Activated naive CD4-positive, alpha-beta T cell (primary cell): ENCODE measurements around the gene BAK1.

Source experiments
- DNase-seq, 4 experiments: peaks; one replicate each; lab custom pipeline; 2025; lab: John Stamatoyannopoulos, UW

BAK1 gene

DNA sequence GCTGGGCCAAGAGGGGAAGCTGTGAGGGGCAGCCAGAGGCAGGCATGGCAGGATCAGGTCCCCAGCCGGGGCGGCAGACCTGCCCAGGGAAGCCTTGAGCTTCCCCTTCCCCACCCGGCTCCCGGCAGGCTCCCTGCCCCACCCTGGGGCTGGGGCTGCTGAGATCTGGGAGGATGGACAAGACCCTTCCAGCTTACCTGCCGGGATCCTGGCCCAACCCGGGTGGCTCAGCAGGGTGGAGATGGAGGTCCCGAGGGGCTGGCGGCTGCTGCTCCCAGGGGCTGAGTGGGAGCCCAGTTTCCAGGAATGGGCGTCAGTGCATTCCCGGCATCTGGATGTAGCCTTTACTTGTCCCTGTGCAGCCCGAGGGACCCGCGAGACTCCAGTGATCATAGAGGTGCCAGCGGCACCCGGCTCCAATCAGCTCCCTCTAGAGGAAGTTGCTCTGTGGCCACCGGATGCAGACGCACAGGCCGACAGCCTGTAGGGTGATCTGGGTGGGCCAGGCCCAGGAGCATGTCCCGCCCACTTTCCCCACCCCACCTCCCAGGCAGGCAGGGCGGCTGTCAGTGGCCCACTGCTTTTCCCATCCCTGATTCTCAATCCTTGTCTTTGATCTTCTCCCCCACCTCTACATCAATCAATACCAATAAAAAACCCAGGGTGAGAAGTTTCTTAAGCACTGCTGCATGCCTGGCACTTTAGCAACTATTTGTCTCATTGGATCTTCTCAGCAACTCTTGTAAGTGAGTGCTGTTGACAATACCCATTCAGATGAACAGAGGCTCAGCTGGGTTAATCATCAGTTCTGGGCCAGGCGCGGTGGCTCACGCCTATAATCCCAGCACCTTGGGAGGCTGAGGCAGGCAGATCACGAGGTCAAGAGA lies at the start of gene BAK1:
Gene BAK1, minus strand, starts transcription at position 449 of the 887 bp plus-strand sequence. CDS start 2,672 bp downstream, outside the sequence.
- peak; percentile 56 to 74 (median 62) for DNase-seq

DNA sequence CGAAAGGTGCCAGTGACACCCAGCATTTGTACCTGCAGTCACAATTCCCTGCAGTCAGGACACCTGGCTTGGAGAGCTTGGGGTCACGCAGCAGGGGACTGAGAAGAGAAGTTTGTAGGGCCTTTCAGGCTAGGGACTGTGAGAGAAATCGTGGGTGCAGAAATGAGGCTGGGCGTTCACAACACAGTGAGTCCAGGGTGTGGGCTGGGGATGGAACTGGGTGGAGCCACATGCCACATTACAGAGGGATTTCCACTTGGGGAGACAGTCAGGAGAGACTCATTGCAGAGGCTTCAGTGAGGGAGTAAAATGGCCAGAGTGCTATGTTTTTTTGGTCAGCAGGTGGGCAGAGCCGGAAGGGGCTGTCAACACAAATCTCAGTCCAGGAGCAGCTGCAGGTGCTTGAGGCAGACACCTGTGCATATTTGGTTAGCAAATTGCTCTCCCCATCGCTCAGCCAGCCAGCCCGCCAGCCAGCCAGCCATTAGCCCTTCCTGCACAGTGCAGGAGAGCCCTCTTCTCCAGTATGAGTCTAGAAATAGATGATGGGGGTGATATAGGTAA lies 48.4 kb upstream of the BAK1 start:
- DNase-seq: no peak

DNA sequence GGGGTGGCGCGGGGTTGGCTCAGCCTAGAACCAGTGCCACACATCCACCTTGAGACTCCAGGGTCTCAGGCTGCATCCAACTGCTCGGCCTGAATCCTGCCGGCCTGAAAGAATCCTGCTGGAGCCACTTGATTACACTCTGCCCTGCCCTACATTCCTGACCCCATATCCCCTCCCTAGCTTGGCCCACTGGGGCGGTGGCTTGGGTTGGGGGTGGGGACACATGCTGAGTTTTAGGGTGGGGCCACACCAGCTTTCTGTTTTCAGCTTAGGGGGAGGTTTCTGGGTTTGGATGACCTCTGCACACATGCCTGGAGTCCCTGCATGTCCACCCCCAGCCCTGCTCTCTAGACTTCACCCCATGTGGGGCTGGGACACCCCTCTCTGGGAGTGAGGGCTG lies 47.8 kb upstream of the BAK1 start:
- DNase-seq: no peak

DNA sequence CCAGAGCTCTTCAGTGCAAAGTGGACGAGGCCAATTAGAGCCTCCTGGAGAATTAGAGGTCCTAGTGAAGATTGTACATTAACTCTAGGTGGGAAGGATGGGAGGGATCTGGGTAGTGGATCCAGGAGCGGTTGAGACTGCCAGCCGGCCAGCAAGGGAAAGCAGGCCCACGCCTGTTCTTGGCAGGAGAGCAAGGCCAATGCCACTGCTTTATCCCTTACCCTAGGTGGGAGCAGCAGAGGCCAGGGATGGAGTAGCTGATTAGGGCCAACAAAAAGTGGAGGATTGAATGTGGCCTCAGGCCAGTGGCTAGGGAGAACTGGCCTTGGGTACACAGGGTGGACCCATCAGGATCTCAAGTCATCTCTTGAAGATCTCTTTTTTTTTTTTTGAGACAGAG lies 44.8 kb upstream of the BAK1 start:
- DNase-seq: no peak

DNA sequence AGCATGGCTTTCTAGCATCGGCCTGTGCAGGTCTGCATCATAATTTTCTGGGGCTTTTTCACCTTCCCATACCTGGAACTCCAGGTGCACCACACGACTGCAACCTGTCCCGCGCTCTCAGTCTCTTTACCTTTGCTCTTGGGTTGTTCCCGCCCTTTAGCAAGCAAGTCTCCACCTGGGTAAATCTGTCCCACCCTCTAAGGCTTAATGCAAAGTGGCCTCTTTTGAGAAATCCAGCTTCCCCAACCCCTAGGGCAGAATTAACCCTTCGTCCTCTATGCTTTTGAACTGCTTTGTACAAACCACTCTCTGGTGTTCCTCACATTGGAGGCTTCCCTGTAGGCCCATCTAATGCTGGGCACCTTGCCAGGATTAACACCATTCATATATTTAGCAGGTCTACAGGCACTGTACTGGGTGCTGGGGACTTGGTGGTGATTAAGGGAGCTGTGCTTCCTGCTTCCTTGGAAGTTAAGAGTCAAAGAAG lies 43.9 kb upstream of the BAK1 start:
- DNase-seq: no peak

DNA sequence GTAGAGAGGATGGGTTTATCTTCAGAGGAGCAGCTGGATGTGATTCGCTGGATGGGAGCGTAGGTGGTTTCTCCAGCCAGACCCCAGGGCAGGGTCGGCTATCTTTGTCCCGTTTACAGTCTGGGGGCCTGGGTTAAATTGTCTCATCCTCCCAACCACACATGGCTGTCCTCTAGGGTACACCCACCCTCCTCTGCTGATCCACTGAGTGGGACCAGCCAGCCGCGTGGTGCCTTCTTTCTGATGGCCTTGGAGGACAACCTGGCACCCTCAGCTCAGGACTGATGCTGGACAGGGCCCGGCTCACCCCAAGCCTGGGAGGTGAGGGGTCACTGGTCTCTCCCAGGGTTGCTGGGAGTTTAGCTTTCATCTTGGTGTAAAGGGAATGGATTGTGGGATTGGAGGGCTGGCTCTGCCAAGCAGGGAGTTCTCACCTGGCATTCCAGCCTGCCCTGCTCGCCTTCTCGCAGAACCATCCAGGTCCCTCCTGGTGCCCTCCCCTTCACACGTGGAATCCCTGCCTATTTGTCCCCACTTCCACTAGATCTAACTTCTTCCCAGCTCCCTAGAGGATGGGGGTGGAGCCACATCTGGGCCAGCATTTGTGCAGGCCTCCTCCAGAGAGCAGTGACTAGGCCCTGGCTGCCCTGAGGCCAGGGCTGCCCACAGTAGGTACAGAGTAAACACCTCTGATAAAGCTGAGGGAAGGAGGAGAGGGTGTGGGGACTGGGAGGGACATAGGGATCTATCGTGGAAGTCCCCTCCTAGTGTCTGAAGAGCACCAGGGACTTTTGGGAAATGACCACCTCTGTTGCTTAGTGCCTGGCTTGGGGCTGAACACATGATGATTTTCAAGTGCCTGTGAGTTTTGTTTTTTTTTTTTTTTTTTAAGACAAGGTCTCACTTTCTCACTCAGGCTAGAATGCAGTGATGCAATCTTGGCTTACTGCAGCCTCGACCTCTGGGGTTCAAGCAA lies 42.7 kb upstream of the BAK1 start:
- DNase-seq: no peak

DNA sequence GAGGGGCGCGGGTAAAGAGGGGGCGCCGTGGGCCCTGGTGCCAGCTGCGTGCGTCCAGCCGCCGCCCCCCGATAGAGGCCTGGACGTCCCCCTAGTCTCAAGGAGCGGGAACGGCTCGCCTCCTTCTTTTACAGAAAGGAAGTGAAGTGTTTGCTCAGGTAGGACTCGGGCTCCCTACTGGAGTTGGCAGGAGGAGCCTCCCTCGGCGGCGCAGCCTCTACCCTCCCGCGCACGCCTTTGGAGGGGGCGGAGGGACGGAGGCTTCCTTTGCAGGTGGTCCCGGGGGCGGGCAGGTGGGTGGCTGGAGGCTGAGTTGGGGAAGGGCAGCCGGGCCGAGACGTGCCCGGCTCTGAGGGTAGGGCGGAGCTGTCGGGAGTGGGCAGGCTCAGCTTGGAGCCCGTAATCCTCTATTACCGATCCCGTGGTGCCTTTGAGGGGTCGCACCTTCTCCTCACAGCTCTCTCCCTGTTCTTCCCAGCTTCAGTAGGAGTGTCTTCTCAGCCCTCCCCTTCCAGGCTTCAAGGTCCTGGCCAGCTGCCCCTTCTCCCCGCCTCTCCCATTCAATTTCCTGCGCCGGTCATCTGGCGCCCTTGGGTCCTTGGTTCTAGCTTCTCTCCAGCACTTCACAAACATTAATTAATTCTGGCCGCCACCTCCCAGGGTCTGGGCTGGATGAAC lies 41.8 kb upstream of the BAK1 start:
- peak in 3 of 4 experiments; percentile 13 to 21 (median 14) for DNase-seq

DNA sequence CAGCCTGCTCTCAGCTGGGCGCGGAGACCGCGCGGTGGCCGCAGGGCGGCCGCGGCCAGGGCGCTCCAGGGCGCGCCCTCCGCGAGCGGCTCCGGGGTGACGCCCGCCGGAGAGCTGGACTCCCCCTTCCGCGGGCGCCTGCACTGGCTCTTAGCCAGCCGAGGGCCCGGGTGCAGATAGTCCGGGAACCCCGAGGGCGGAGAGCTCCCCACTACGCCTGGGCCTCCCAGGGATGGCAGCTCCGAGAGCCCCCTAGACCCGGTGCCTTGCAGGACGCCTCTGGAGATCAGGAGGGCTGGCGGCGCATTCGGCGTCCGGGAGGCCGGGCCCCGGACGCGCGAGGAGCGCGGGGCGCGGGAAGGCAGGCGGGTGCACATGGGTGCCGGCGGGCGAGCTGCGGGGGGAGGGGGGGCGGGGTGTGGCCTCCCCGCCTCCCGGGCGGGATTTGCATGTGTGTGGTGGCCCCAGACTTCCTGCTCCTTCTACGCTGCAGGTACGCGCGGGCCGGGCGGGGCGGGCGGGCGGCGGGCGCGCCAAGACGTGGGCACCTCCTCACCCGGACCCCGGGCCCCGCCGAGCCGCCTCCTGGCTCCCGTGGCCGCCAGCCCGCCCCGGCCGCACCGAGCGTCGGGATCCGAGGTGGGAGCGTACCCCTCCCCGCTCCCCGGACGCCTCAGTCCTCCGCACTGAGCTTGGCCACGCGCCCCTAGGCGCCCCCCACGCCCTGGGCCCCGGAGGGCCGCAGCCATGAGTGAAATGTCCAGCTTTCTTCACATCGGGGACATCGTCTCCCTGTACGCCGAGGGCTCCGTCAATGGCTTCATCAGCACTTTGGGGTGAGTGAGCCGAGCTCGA lies 41.0 kb upstream of the BAK1 start, which contains the start of gene ITPR3:
Gene ITPR3, plus strand, starts transcription at position 467 of the 855 bp plus-strand sequence. Its CDS starts 281 bp downstream, at position 748.
- peak; percentile 36 to 78 (median 58) for DNase-seq

DNA sequence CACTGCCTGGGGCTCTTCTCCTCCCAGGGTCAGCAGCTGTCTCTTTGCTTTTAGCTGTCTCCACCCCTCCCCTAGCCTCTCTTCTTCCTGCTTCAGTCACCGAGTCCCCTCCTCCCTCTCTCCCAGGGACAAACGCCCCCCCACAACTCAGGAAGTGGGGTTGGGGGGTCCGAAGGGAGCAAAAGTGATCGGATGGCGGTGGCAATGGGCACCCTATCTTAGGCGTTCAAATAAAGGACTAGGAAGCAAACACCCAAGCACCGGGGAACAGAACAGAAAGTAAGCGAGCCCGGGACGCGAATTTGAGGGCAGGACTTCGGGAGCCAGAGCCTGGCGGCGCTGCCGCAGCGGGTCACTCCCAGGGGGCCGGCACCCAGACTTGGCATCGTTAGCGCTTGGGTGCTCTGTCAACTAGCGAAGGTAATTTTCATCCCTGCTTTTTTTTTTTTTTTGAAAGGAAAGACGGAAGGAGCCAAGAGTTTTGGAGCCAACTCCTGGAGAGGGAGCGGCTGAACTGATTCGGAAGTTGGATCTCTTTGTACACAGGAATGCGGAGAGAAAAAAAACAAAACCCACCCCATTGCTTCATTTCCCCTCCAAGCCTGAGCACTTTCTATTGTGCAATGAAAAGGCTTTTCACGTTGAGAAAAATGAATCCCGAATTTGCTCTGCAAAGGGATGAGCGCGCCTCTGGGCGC lies 40.2 kb upstream of the BAK1 start:
- DNase-seq: no peak

DNA sequence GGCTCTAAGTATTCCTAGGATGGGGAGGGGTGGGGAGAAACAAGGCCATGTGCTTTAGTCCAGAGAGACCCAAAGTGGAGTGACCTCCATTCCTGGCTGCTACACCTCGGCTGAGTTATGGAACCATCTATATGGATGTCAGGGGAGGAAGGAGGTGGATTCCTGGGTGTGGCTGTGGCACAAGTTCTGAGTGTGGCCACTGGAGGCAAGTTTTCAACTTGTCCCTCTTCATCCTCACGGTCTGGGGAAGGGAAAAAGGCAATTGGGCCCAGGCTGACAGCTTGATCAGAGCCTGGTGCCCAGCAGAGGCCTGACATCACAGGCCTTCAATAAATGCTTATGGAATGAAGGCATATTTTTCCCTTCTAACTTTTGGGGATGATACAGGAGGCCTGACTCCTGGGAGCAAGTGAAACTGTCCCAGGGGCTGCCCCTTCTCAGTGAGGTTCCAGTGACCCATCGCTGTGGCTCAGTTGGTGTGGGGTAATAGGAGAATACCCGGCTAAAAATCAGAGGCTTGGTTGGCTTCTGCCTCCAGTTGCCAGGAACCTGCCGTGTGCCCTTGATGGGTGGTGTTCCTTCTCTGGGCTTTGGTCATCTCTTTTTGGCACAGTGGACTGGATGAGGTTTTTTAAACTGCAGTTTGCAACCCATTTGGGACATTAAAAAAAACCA lies 39.2 kb upstream of the BAK1 start:
- DNase-seq: no peak

DNA sequence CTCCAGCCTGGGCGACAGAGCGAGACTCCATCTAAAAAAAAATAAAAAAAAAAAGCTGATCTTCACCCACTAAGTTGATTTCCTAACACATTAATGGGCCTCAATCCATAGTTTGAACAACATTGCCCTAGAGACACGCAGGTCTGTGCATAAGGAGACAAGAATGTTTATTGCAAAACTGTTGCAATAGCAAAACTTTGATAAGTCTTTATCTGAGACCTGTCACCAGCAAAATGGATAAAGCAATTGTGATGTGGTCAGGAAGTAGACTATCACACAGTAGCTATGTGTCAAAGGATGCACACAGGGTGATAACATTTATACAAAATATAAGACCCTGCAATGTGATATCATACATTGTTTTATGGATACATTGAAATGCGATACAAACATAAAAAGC lies 36.8 kb upstream of the BAK1 start:
- no peak for DNase-seq

DNA sequence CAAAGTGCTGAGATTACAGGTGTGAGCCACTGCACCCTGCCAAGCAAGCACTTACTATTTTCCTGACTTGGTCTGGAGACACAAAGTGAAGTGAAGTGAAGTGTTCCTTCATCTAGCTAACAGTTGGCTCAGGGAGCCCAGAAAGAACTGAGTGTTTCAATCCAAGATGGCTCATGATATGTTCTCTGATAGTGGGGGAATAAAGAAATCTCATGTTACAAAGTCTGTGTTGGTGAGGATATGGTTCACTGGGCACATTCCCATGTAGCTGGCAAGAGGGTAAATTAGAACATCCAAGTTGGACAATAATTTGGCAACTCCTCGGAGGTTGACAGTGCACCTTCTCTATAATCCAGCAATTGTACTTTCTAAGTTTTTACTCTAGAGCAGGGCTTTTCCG lies 36.0 kb upstream of the BAK1 start:
- no peak for DNase-seq

DNA sequence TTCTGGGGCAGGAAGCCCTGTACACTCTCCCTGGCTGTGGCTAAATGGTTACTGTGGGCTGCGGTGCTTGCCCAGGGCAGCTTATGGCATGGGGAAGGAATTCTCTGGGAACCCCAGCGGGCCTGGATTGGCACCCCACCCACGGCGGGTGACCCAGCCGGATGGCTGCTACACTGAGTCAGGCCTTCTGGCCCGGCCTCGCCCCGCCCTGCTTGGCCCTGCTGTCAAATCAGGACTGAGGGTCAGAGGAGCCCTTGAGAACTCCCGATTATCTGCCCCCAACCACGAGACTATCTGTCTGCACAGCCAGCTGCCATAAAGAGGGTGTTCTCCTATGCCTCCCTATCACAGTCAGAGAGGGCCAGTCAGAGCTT lies 33.7 kb upstream of the BAK1 start:
- no peak for DNase-seq

DNA sequence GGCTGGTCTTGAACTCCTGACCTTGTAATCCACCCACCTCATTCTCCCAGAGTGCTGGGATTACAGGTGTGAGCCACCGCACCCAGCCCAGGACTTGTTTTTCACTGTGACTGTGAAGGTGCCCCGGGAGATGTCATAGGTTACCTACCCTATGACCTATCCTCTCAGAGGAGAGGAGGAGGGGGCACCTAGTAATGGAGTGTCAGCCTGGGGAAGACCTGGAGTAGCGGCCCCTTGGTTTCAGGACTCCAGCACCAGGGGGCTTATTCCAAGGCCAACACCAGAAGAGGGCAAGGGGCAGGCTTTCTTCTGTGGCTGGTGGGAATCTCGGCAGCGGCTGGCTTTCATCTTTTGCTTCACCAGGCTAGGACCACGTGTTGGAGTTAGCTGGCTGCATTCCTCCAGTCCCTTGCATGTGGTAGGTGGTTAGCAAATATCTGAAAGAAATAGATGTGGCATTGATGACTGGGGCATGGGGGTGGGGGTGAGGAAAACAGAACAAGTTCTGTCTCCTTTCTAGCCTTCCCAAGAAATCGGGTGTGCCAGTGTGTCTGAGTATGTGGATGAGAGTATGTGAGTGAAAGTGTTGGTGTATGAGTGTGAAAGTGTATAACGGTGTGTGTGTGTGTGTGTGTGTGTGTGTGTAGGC lies 33.2 kb upstream of the BAK1 start:
- DNase-seq: no peak

DNA sequence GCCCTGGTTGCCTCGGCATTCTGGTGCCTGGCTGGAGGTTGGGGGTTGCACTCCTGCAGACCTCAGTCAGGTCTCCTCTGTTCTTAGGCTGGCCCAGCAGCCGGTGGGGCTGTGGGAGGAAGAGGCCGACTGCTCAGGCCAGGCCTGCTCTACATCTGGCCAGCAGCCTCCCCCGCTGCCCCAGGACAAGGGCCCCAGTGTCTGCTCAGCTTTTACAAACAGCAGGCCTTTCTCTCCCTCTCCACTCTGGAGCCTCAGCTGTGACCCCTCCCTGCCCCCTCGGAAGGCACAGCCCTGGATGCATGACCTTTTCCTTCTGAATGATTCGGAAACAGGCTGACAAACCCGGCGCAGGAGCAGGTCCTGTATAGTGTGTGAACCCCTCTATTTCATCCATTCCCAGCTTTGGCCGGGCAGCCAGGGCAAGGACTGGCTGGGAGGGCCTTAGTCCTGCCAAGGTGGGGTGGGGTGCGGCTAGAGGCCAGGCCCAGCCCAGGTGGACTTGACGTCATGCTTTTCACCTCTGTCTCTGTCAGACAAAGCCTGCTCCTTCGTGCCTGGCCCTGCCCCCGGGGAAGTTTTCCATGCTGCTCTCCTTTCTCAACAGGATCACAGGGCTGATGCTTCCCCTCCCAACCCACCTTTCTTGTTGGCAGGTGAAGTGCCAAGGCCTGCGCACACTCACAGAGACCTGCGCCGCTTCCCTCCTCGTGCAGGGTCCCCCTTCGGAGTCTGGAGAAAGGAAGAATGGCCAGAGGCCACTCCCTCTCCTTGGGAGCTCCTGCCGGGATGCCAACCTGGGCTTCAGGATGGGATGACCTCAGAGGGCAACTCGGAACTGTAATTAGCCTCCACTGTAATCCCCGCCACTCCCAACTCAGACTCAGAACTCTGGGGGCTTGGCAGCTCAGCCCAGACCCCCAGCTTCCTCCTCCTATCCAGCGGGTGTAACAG lies 31.0 kb upstream of the BAK1 start:
- DNase-seq: no peak

DNA sequence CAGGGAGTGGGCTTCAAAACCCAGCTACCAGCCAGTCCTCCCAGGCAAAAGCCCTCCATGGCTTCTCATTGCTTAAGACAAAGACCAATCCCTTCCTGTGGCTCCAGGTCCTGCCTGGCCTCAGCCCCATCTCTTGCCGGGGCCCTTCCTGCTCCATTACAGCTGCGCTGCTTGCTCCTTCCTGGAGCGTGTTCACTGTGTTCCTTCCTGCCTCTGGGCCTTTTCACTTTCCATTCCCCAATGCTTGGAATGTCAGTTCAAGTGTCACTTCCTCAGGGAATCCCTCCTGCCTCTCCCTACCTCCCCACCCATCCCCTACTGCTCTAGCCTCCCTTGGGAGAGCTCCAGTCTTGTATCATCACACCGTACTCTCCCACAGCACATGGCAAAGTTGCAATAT lies 30.0 kb upstream of the BAK1 start:
- no peak for DNase-seq

DNA sequence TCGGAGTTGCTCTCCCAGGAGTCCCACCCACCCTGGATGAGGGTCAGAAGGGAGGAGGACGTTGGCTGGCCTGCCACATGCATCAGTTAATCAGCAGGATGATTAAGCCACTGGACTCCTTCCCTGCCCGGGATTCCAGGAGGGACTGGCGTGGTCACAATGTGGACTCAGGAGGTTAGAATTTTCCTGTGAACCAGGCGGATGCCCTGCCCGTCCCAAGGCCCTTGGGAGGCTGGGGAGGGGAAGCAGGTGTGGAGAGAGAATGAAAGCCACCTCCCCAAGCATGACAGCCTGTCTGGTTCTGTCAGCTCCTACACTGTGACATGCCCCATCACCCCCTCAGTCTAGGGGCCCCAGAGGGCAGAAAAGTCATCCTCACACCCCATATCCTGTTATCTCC lies 29.5 kb upstream of the BAK1 start:
- DNase-seq: no peak

DNA sequence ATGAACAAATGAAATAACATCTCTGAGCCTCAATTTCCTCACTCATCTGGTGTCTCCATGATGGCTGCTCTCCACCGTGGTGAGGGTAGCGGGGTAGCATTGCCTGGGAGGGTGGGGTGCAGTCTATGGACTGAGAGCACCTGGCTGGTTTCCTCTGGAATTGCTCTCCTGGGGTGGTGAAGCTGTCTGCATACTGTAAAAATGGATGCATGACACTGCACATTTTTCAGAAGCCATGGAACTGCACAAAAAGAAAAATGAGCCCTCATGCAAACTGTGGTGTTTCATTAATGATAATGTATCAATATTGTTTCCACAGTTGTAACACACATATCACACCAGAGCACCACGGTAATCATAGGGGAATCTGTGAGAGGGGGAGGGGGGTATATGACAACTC lies 28.9 kb upstream of the BAK1 start:
- DNase-seq: no peak
